Measurements from ENCODE around the gene CPEB4. TPM values are rescaled to one million over a fixed set of nuclear protein-coding genes. Genes with fewer than 3 reads are reported as not detected.

Gene CPEB4
- total and polyA plus RNA-seq, 12 donors: 34.4 to 381 (median 149) TPM

GRCh38 chr5:173988554-173989431, 100.6 kb downstream of the CPEB4 start, which contains the start of gene C5orf47:
C5orf47 (plus strand) TSS chr5:173989170; CDS start chr5:173989264, 94 bp downstream.
- intact Hi-C loops (cut with DNase I): no loop called here
- H3K27me3 ChIP-seq: no peaks in the 10 kb centered on the region
- DNase-seq: no peak
- TF ChIP-seq CTCF (IDR thresholded peaks at IDR 0.05): no peak
- TF ChIP-seq POLR2A (IDR thresholded peaks at IDR 0.05): no peak
- H3K4me1 ChIP-seq (replicated peaks in 1 of 2): no peaks in the 10 kb centered on the region
- 92 to 97% (median 93%) methylated on average over 33 to 51 of the region's 51 CpGs for WGBS, 4 donors
- H3K36me3 ChIP-seq (replicated peaks in 1 of 2): no peaks in the 10 kb centered on the region
- no peak within 1 kb of the TSS for H3K27ac ChIP-seq
- H3K4me3 ChIP-seq: no peak within 1 kb of the TSS
- no peaks in the 10 kb centered on the region for H3K9me3 ChIP-seq (replicated peaks in 1 of 3)

GRCh38 chr5:173989432-173990082, 101.4 kb downstream of the CPEB4 start:
- no peak for DNase-seq
- H3K4me3 ChIP-seq: no peak overlapping the region
- whole genome bisulfite sequencing, 4 donors: 93 to 96% (median 95%) methylated on average over 21 to 41 of the region's 41 CpGs
- H3K27ac ChIP-seq: no peak overlapping the region
- intact Hi-C loops (cut with DNase I): no loop called here
- no peaks in the 10 kb centered on the region for H3K36me3 ChIP-seq (replicated peaks in 1 of 2)
- no peaks in the 10 kb centered on the region for H3K4me1 ChIP-seq (replicated peaks in 1 of 2)
- no peaks in the 10 kb centered on the region for H3K27me3 ChIP-seq
- no peak for TF ChIP-seq CTCF (IDR thresholded peaks at IDR 0.05)
- no peak for TF ChIP-seq POLR2A (IDR thresholded peaks at IDR 0.05)
- H3K9me3 ChIP-seq (replicated peaks in 1 of 3): no peaks in the 10 kb centered on the region

GRCh38 chr5:173997331-173997730, 109.2 kb downstream of the CPEB4 start:
- 68 to 77% (median 74%) methylated on average over 4 of the region's 4 CpGs for WGBS, 4 donors
- no peaks in the 10 kb centered on the region for H3K4me1 ChIP-seq (replicated peaks in 1 of 2)
- no peaks in the 10 kb centered on the region for H3K9me3 ChIP-seq (replicated peaks in 1 of 3)
- intact Hi-C loops (cut with DNase I): no loop called here
- no peak for DNase-seq
- TF ChIP-seq POLR2A (IDR thresholded peaks at IDR 0.05) (no peak), CTCF (IDR thresholded peaks at IDR 0.05) (no peak)
- no peaks in the 10 kb centered on the region for H3K27me3 ChIP-seq
- no peak overlapping the region for H3K27ac ChIP-seq
- H3K36me3 ChIP-seq (replicated peaks in 1 of 2): no peaks in the 10 kb centered on the region
- no peak overlapping the region for H3K4me3 ChIP-seq

GRCh38 chr5:173998531-173998930, 110.4 kb downstream of the CPEB4 start:
- WGBS, 4 donors: 72 to 78% (median 75%) methylated on average over 4 of the region's 4 CpGs

More at GRCh38 chr5:173998531-173998930, 110.4 kb downstream of the CPEB4 start:
- no peaks in the 10 kb centered on the region for H3K27me3 ChIP-seq
- no peak for DNase-seq
- TF ChIP-seq POLR2A (IDR thresholded peaks at IDR 0.05) (no peak), CTCF (IDR thresholded peaks at IDR 0.05) (no peak)
- no peak overlapping the region for H3K4me3 ChIP-seq
- H3K27ac ChIP-seq: no peak overlapping the region
- intact Hi-C loops (cut with DNase I): no loop called here
- H3K4me1 ChIP-seq (replicated peaks in 1 of 2): no peaks in the 10 kb centered on the region
- H3K9me3 ChIP-seq (replicated peaks in 1 of 3): no peaks in the 10 kb centered on the region
- no peaks in the 10 kb centered on the region for H3K36me3 ChIP-seq (replicated peaks in 1 of 2)

Data from adrenal gland (tissue), 12 donors.